GM21447 (cell line): ENCODE measurements around the gene SYT7.
"Not testable (repeated sequence)": the region's sequence is repeated elsewhere in the genome, so short reads cannot be mapped to it uniquely, and the experiment has no call there.

Source experiments
- ATAC-seq: cut with Tn5 transposase; IDR thresholded peaks from one replicate; pipeline ENCODE4 v1.9.1; 2021; ENCODE audit not compliant: unreplicated experiment

SYT7 gene

DNA sequence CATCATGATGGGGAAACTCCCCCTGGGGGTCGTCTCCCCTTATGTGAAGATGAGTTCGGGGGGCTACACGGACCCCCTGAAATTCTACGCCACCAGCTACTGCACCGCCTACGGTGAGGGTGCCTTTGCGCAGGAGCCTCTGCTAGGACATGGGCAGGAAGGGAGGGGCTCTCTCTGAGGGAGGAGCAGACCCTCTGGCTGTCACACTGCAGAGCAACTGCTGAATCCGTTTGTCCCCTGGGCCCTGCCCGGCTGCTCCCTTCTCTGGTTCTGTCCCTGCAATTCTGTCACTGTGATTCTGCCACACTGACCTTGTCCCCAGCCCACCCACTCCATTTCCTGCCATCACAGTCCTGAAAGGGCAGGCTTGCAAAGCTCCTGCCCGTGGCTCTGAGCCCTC, 99.1 kb downstream of the SYT7 start:
- ATAC-seq = no peak

DNA sequence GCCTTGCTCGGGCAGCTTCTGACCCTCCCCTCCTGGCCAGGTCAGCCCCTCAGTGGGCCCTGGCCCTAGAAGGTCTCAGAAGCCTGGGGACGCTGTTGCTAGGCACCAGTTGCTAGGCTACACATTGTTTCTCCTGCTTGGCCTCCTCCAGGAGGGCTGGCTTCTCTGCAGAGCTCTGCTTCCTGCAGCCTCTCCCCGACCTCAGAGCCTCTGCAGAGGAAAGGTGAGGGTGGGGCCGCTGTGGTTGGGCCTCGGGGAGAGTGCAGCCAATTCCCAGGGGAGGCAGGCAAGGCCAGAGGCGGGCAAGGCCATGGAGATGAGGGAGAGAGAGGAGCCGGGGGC, 99.9 kb downstream of the SYT7 start:
- ATAC-seq = no peak

DNA sequence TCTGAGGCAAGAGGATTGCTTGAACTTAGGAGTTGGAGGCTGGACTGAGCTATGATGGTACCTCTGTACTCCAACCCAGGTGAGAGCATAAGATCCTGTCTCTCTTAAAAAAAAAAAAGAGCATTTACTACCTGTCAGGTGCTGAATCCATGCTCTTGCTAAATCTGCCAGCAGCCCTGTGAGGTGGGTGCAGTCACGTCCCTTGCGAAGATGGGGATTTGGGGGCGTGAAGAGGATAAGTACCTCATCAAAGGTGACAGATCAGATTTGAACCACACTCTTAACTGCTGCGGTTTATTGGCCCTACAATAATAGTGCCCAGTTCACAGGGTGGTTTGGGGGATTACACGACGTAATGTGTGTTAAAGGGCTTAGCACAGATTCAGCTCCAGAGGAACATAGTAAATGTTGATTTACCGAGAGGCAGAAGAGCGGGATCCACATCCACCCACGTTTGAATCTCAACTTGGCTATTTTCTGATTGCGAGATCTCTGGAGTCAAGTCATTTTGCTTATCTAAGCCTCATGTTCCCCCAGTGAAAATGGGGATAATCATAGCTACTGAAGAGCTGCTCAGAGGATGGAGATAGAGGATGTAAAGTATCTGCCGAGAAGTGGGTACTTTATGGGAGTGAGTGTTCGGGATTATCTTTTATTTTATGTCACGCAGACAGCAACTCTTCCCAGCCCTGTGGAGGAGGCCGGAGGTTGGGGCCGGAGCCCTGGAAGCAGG, 100.4 kb downstream of the SYT7 start:
- ATAC-seq = no peak

DNA sequence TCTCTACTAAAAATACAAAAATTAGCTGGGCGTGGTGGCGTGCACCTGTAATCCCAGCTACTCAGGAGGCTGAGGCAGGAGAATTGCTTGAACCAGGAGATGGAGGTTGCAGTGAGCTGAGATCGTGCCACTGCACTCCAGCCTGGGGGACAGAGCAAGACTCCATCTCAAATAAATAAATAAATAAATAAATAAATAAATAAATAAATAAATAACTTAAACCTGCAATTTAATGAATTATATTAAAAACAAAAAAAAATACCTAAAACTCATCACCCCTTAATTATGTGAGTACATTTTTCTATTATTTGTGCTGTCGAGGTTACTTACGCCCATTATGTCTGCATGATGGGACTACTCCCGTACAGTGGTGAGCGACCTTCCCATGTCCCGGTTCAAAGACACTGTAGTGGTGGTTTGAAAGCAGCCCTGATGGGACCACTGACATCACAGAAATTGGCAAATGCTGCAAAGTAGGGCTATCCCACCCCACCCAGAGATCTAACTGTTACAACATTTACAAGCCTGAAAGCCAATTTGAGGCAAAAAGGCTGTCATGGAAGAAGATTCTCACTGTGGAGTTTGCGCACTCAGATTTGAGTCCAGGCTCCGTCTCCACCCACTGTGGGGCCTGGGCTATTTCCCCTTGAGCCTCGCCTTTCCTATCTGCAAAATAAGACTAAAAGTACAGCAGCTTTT, 101.4 kb downstream of the SYT7 start:
- ATAC-seq = not testable (repeated sequence)

DNA sequence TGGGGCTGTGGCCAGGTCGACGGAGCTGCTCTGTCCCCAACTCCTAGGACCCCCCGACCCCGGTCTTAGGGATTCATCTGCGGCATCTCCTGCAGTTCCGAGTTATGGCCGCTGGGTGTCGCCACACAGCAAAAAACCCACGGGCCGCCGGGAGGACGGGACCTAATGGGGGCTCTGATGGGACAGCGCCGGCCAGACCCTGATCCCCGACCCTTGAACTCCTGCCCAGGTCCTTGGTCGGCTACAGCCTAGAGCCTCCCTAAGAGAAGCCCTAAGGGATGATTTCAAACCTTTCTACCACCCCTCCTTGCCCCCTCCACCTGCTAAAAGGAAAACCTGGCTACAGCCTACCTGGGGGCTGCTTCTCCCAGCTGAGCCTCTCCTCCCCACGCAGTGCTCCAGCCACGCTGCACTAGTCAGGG, 103.1 kb downstream of the SYT7 start:
- no peak for ATAC-seq

DNA sequence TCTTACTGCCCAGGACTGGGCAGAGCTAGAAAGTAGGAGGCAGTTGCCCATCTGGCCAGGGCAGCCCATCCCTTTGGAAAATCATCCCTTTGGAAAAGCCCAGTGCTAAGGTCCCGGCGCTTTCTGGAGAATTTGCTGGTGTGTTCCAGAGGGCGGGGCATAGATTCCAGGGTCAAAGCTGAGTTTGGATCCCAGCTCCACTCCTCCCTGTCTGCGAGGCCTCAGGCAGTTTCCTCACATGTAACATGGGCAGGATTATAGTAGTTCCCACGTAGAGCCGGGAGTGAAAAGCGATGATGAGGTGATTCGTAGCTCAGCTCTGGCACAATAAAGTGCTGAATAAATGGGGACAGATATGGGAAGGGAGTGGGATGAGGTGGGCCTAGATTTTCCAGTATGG, 103.8 kb downstream of the SYT7 start:
- no peak for ATAC-seq

DNA sequence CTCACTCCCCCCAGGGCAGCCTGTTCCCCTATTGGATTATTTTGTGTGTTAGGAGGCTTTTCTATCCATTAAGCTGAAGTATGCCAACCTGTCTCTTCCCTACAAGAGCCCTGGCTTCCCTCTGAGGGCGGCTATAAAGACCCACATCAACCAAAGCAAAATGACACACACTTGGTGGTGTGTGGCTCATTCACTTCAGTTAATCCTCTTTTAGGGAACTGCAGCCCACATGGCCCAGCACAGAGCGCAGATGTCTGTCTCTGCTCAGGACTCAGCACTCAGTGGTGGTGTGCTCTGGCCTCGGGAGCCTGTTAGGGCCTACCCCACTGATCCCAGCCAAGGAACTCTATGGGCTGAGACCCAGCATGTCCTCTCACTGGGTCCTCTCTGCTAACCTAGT, 104.5 kb downstream of the SYT7 start:
- no peak for ATAC-seq

DNA sequence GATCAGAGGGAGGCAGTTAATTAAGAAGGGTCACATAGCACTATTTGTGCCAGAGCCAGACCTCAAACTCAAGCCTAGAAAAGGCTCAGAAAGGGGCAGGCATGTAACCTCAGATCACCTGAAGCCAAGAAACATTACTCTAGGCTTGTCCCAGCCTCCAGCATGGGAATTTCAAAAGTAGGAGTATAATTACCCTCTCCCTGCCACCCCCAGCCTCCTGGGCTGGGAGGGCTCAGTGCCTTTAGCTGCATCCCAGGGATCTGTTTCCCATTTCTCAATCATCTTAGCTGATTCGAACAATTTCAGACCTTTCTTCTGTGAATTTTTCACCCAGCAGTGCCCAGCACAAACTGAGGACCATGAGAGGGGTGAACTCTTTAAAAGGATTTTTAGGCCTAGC, 105.4 kb downstream of the SYT7 start:
- ATAC-seq = no peak

DNA sequence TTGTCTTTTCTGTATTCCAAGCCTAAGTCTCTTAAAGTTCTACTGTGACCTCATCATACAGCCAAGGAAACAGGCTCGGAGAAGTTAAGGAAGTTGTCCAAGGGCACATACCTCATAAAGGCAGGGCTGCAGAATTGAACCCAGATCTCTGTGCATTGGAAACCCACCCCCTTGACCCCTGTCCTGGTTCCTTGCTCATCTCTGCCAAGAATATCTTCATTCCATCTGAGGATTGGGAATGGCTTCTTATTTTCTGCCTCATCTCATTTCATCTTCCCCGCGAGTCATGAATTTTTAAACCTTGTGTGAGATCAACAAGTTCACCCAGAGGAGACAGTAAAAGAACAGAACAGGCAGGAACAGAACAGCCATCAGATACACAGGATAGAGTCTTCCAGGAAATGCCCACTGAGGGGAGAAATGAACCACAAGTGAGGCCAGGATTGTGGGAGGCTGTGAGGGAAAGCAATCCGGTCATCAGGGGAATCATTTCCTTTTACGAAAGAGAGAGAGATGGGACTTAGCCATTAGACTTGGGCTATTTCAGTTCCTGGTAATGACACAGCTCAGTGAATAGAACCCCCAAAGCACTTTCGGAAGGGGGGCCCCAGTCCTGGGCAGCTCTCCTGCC, 106.7 kb downstream of the SYT7 start:
- ATAC-seq = no peak

DNA sequence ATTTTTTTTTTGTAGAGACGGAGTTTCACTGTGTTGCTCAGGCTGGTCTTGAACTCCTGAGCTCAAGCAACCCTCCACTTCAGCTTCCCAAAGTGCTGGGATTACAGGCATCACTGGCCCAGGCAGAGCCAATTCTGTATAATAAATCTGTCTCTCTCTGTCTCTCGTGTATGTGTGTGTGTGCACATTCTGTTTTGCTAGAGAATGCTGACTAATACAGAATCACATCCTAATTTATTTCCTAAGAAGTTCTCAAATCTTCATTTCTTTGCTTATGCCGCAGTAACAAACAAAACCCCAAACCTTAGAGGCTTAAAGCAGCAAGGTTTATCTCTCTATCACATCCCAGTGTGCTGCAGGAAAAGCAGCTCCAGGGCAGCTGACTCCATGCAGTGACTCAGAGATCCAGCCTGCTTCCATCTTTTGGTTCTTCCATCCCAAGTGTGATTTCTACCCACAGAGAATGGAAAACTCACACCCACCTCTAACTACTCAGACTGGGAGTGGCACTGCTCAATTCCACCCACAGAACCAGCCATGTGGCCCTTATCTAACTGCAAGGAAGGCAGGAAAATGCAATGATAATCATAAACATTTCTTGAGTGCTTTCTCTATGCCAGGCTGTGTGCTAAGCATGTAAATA, 107.4 kb downstream of the SYT7 start:
- no peak for ATAC-seq

DNA sequence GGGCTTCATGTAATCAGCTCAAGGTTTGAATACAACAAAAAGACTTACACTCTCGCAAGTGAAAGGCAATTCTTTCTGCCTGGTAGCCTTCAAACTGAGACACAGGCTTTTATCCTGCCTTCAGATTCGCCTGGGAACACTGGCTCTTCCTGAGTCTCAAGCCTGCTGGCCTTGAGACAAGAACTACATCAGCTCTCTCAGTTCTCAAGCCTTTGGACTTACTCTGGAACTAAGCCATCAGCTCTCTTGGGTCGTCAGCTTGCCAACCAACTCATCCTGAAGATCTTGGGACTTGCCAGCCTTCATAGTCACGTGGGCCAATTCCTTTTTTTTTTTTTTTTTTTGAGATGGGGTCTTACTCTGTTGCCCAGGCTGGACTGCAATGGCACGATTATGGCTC, 108.0 kb downstream of the SYT7 start:
- no peak for ATAC-seq

DNA sequence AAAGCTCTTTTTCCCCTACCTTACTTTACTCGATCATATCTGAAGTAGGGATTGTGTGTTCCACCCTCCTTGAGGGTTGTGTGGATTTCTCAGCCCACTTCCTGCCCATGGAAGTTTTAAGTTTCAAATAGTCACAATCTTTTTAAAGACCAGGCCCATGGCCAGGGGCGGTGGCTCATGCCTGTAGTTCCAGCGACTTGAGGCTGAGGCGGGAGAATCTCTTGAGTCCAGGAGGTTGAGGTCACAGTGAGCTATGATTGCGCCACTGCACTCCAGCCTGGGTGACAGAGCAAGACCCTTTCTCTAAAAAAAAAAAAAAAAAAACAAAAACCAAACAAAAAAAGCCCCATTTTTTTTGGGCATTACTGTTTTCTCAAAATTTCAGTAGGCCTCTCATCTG, 108.6 kb downstream of the SYT7 start:
- ATAC-seq = no peak

DNA sequence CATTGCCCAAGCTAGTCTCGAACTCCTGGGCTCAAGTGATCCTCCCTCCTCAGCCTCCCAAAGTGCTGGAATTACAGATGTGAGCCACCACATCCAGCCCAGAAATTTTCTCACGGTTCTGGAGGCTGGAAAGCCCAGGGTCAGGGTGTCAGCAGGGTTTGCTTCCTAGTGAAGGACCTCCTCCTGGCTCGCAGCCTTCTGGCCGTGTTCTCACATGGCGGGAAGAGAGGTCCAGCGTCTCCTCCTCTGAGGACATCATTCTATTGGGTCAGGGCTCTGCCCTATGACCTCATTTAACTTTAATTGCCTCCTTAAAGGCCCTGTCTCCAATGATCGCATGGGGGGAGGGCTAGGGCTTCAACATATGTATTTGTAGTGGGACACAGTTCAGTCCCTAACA, 112.9 kb downstream of the SYT7 start:
- no peak for ATAC-seq

DNA sequence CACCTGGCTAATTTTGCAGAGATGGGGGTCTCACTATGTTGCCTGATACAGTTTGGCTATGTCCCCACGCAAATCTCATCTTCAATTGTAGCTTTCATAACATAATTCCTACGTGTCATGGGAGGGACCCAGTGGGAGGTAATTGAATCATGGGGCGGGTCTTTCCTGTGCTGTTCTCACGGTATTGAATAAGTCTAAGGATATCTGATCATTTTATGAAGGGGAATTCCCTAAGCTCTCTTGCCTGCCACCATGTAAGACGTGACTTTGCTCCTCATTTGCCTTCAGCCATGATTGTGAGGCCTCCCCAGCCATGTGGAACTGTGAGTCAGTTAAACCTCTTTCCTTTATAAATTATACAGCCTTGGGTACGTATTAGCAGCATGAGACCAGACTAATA, 113.3 kb downstream of the SYT7 start:
- ATAC-seq = not testable (repeated sequence)
